H1 (cell line): Measurements from ENCODE around the gene PGD. TPM values are rescaled to one million over a fixed set of nuclear protein-coding genes. Genes with fewer than 3 reads are reported as not detected.

Source experiments
- RFX5 ChIP-seq: IDR thresholded peaks from 2 replicates; pipeline ENCODE4 v1.6.1; 2011; ENCODE audit warnings: low read depth, low read length, improper control_type of control experiment, borderline replicate concordance
- polyA plus RNA-seq, 7 experiments: library from polyadenylated mRNA; depleted of rRNA in 3 of 7; stranded (reverse) in 5 of 7; unstranded in 2 of 7; fragments of >200 nt in 5 of 7; fragments of 200-250 nt in 2 of 7; gene quantifications; 1 replicate in 5 of 7; 2 replicates in 1 of 7; 4 replicates in 1 of 7; pipeline versions ENCODE4 v1.2.1 to v1.2.3, GENCODE V29; 2011 to 2013; ENCODE audit warnings: missing spikeins in 2 of 7, mixed read lengths in 2 of 7
- total RNA-seq: library from RNA; stranded (reverse); fragmentation: NEBNext Ultra II Directional; extraction: Animal tissue kit (Norgen Biotek cat#: 25700); gene quantifications from 2 replicates; pipeline ENCODE4 v1.2.1, GENCODE V29; 2021

Gene PGD
- total and polyA plus RNA-seq, 2 of the 8 experiments (the other 6 are each of a cell fraction or from before 2014, with no cell fraction given) = 191 to 331 TPM

DNA sequence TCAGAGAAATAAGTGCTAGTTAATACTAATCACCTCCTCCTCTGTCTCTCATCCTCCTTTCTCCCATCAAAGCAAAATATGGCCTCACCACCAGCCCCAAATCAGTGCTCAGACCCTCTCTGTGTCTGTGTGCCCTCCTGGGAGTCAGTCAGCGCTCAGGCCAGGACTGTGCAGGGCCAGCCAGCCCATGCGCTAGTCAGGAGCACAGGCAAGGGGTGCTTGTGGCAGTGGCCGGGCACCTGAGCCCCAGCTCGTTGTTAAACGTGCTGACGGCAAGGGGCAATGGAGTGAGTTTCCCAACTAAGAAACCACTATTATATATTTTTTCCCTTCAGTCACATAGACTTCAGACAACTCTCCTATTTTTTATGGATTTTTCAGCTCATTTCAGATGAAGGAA, 19.2 kb upstream of the PGD start (continued):
- no peak for TF ChIP-seq RFX5
